T-helper 17 cell (primary cell): ENCODE data around the gene ITGB4. TPM values are rescaled to one million over a fixed set of nuclear protein-coding genes. Genes with fewer than 3 reads are reported as not detected.

Experiments
- ATAC-seq: fragments of 150-1000 bp; cut with Tn5 transposase; 2 replicates; pipeline ENCODE4 v1.10.0; 2021; ENCODE audit warnings: mild to moderate bottlenecking, moderate library complexity
- DNase-seq, 3 donors: peaks; one replicate each; pipeline versions ENCODE4 v3.0.0 to v3.0.0-alpha.2; 2020 to 2021
- H3K9me3 ChIP-seq: one replicate; pipeline ENCODE4 v1.7.0; 2013; ENCODE audit warnings: low read length, mild to moderate bottlenecking; ENCODE audit not compliant: control insufficient read depth, poor library complexity, severe bottlenecking
- H3K27ac Mint-ChIP-seq: one replicate; pipeline ENCODE4 v1.8.0; 2022; ENCODE audit warnings: mild to moderate bottlenecking, moderate library complexity, mixed read lengths
- H3K27me3 Mint-ChIP-seq: one replicate; pipeline ENCODE4 v1.8.0; 2022; ENCODE audit warnings: mixed read lengths
- H3K36me3 Mint-ChIP-seq: one replicate; pipeline ENCODE4 v1.8.0; 2022; ENCODE audit warnings: low read depth, mixed read lengths
- H3K4me1 Mint-ChIP-seq: one replicate; pipeline ENCODE4 v1.8.0; 2022; ENCODE audit warnings: mild to moderate bottlenecking, mixed read lengths
- H3K4me3 Mint-ChIP-seq: one replicate; pipeline ENCODE4 v1.8.0; 2022; ENCODE audit warnings: mild to moderate bottlenecking, moderate library complexity, mixed read lengths
- total RNA-seq, 4 donors: library from RNA in 2 of 4; stranded (reverse) in 2 of 4; gene quantifications; one replicate each; pipeline ENCODE4 v1.2.3 and lab custom pipeline; 2022 to 2026

Gene ITGB4
- total RNA-seq, 2 donors from 2014 or later, result 0.72 TPM; not detected in 1

GRCh38 chr17:75704963-75705875, 16.0 kb upstream of the ITGB4 start:
- Mint-ChIP-seq H3K4me3 (no peak overlapping the region), H3K4me1 (peaks cover 4% of the 10 kb centered on the region), H3K27me3 (no peaks in the 10 kb centered on the region), H3K36me3 (peaks cover 13% of the 10 kb centered on the region), H3K27ac (no peak overlapping the region)
- H3K9me3 ChIP-seq, result no peaks in the 10 kb centered on the region
- ATAC-seq (no peak), DNase-seq (no peak)

GRCh38 chr17:75706042-75706728, 15.1 kb upstream of the ITGB4 start:
- H3K4me1 Mint-ChIP-seq, result peaks cover 4% of the 10 kb centered on the region
- no peak for ATAC-seq
- H3K27ac Mint-ChIP-seq, result no peak overlapping the region
- DNase-seq, result no peak
- no peaks in the 10 kb centered on the region for H3K9me3 ChIP-seq
- H3K4me3 Mint-ChIP-seq, result peak overlapping the region; percentile 25
- H3K36me3 Mint-ChIP-seq, result peaks cover 12% of the 10 kb centered on the region
- no peaks in the 10 kb centered on the region for H3K27me3 Mint-ChIP-seq

- no peaks in the 10 kb centered on the region for H3K9me3 ChIP-seq
- peaks cover 6% of the 10 kb centered on the region for H3K36me3 Mint-ChIP-seq
- peaks cover 3% of the 10 kb centered on the region for H3K4me1 Mint-ChIP-seq
- H3K27ac Mint-ChIP-seq, result peak overlapping the region; percentile 80
- DNase-seq (no peak), ATAC-seq (no peak)
- H3K27me3 Mint-ChIP-seq, result no peaks in the 10 kb centered on the region
- H3K4me3 Mint-ChIP-seq, result peak overlapping the region; percentile 49
These were observed 14.1 kb upstream of the ITGB4 start for GRCh38 chr17:75707079-75707571.

GRCh38 chr17:75712446-75712845, 8.8 kb upstream of the ITGB4 start:
- Mint-ChIP-seq H3K27me3 (peaks cover 9% of the 10 kb centered on the region), H3K36me3 (no peaks in the 10 kb centered on the region), H3K4me3 (no peak overlapping the region), H3K27ac (no peak overlapping the region), H3K4me1 (no peaks in the 10 kb centered on the region)
- DNase-seq, result no peak
- ATAC-seq, result no peak
- H3K9me3 ChIP-seq, result no peaks in the 10 kb centered on the region

GRCh38 chr17:75719732-75720131, 1.5 kb upstream of the ITGB4 start:
- DNase-seq (no peak), ATAC-seq (no peak)
- Mint-ChIP-seq H3K27me3 (peaks cover 9% of the 10 kb centered on the region), H3K4me1 (peaks cover 7% of the 10 kb centered on the region), H3K4me3 (no peak overlapping the region), H3K27ac (no peak overlapping the region), H3K36me3 (no peaks in the 10 kb centered on the region)
- no peaks in the 10 kb centered on the region for H3K9me3 ChIP-seq

- ATAC-seq, result no peak
- no peaks in the 10 kb centered on the region for H3K36me3 Mint-ChIP-seq
- H3K9me3 ChIP-seq, result no peaks in the 10 kb centered on the region
- no peak overlapping the region for H3K27ac Mint-ChIP-seq
- H3K4me3 Mint-ChIP-seq, result peak overlapping the region; percentile 55
- peaks cover 4% of the 10 kb centered on the region for H3K27me3 Mint-ChIP-seq
- no peak for DNase-seq
- peaks cover 7% of the 10 kb centered on the region for H3K4me1 Mint-ChIP-seq
These were observed 278 bp downstream of the ITGB4 start for GRCh38 chr17:75721463-75722011.

GRCh38 chr17:75722076-75722475, 817 bp downstream of the ITGB4 start:
- H3K27ac Mint-ChIP-seq, result no peak overlapping the region
- ATAC-seq (no peak), DNase-seq (no peak)
- no peaks in the 10 kb centered on the region for H3K36me3 Mint-ChIP-seq
- H3K4me1 Mint-ChIP-seq, result peaks cover 7% of the 10 kb centered on the region
- peaks cover 1% of the 10 kb centered on the region for H3K27me3 Mint-ChIP-seq
- H3K9me3 ChIP-seq, result no peaks in the 10 kb centered on the region
- H3K4me3 Mint-ChIP-seq, result peak overlapping the region; percentile 55

GRCh38 chr17:75722542-75723095, 1.4 kb downstream of the ITGB4 start:
- no peaks in the 10 kb centered on the region for H3K9me3 ChIP-seq
- Mint-ChIP-seq H3K27me3 (no peaks in the 10 kb centered on the region), H3K4me3 (no peak overlapping the region), H3K36me3 (no peaks in the 10 kb centered on the region), H3K27ac (no peak overlapping the region), H3K4me1 (peaks cover 7% of the 10 kb centered on the region)
- ATAC-seq (no peak), DNase-seq (no peak)

GRCh38 chr17:75723171-75723930, 2.1 kb downstream of the ITGB4 start:
- Mint-ChIP-seq H3K27ac (no peak overlapping the region), H3K4me3 (no peak overlapping the region), H3K36me3 (no peaks in the 10 kb centered on the region), H3K27me3 (no peaks in the 10 kb centered on the region), H3K4me1 (peaks cover 7% of the 10 kb centered on the region)
- ATAC-seq (no peak), DNase-seq (no peak)
- H3K9me3 ChIP-seq, result no peaks in the 10 kb centered on the region

GRCh38 chr17:75724016-75725003, 3.1 kb downstream of the ITGB4 start:
- Mint-ChIP-seq H3K36me3 (no peaks in the 10 kb centered on the region), H3K27me3 (no peaks in the 10 kb centered on the region), H3K4me3 (no peak overlapping the region), H3K4me1 (peaks cover 7% of the 10 kb centered on the region), H3K27ac (no peak overlapping the region)
- DNase-seq, result no peak
- H3K9me3 ChIP-seq, result no peaks in the 10 kb centered on the region
- no peak for ATAC-seq

GRCh38 chr17:75725504-75725903, 4.2 kb downstream of the ITGB4 start:
- Mint-ChIP-seq H3K36me3 (no peaks in the 10 kb centered on the region), H3K27me3 (no peaks in the 10 kb centered on the region), H3K4me3 (no peak overlapping the region), H3K27ac (no peak overlapping the region), H3K4me1 (peaks cover 4% of the 10 kb centered on the region)
- no peak for ATAC-seq
- H3K9me3 ChIP-seq, result no peaks in the 10 kb centered on the region
- no peak for DNase-seq

- no peaks in the 10 kb centered on the region for H3K27me3 Mint-ChIP-seq
- ATAC-seq (no peak), DNase-seq (no peak)
- no peaks in the 10 kb centered on the region for H3K36me3 Mint-ChIP-seq
- H3K4me1 Mint-ChIP-seq, result peaks cover under 1% of the 10 kb centered on the region
- H3K27ac Mint-ChIP-seq, result no peak overlapping the region
- no peaks in the 10 kb centered on the region for H3K9me3 ChIP-seq
- H3K4me3 Mint-ChIP-seq, result no peak overlapping the region
These were observed 6.1 kb downstream of the ITGB4 start for GRCh38 chr17:75727391-75727790.
